Esophagus squamous epithelium (tissue), 5 donors: ENCODE data around the gene EMC8. TPM values are rescaled to one million over a fixed set of nuclear protein-coding genes. Genes with fewer than 3 reads are reported as not detected.

Experiments used
- DNase-seq: peaks from one replicate; lab custom pipeline; 2025; lab: John Stamatoyannopoulos, UW
- H3K27ac ChIP-seq, 4 donors: fragments of 200-600 bp; sonication (generic); one replicate each; pipeline ENCODE4 v1.5.1; 2016 to 2019; ENCODE audit warnings: mild to moderate bottlenecking in 1 of 4
- H3K27me3 ChIP-seq, 4 donors: fragments of 200-600 bp; sonication (generic); 1 replicate in 3 of 4; 2 replicates in 1 of 4; pipeline versions ENCODE4 v1.5.1 to v1.6.0; 2017 to 2021; ENCODE audit warnings: antibody characterized with exemption in 1 of 4
- H3K36me3 ChIP-seq, 3 donors: fragments of 200-600 bp; sonication (generic); one replicate each; pipeline ENCODE4 v1.5.1; 2016 to 2019
- H3K4me1 ChIP-seq, 3 donors: fragments of 200-600 bp; sonication (generic); one replicate each; pipeline ENCODE4 v1.5.1; 2017 to 2019
- H3K4me3 ChIP-seq, 4 donors: fragments of 200-600 bp; sonication (generic); 1 replicate in 3 of 4; 2 replicates in 1 of 4; pipeline ENCODE4 v1.5.1; 2016 to 2019; ENCODE audit warnings: mild to moderate bottlenecking in 2 of 4, moderate library complexity in 1 of 4
- H3K9me3 ChIP-seq, 3 donors: fragments of 200-600 bp; sonication (generic); one replicate each; pipeline ENCODE4 v1.5.1; 2016 to 2019
- CTCF ChIP-seq, 6 experiments: fragments of 450-650 bp in 4 of 6; fragments of 200-600 bp in 2 of 6; sonication (generic) in 2 of 6; IDR thresholded peaks; one replicate each; pipeline ENCODE4 v1.5.1; 2016 to 2019; ENCODE audit warnings: antibody characterized with exemption in 6 of 6, mild to moderate bottlenecking in 4 of 6, moderate library complexity in 4 of 6
- POLR2A ChIP-seq, 4 donors: fragments of 450-650 bp; IDR thresholded peaks; one replicate each; pipeline ENCODE4 v1.6.1; 2017; ENCODE audit warnings: antibody characterized with exemption in 4 of 4, mild to moderate bottlenecking in 4 of 4, moderate library complexity in 3 of 4
- WGBS, 2 donors: methylation state at CpG; one replicate each; pipeline ENCODE4 v1.1.5; 2018; 5-methylcytosine and 5-hydroxymethylcytosine counted together
- intact Hi-C: fragments of 100-400 bp; cut with DNase I; formaldehyde crosslinking; loops from one replicate; pipeline ENCODE4 v1.15.0; 2022
- total RNA-seq, 4 donors: library from RNA; depleted of rRNA; stranded (reverse); fragments of >200 nt; gene quantifications; one replicate each; pipeline ENCODE4 v1.1.0, GENCODE V29; 2016
- donor health status: DM: yes; HTN: yes; CAD: no.

Gene EMC8
- total RNA-seq, 4 donors from 2014 or later, result 18.7 to 32.4 (median 23.9) TPM

DNA sequence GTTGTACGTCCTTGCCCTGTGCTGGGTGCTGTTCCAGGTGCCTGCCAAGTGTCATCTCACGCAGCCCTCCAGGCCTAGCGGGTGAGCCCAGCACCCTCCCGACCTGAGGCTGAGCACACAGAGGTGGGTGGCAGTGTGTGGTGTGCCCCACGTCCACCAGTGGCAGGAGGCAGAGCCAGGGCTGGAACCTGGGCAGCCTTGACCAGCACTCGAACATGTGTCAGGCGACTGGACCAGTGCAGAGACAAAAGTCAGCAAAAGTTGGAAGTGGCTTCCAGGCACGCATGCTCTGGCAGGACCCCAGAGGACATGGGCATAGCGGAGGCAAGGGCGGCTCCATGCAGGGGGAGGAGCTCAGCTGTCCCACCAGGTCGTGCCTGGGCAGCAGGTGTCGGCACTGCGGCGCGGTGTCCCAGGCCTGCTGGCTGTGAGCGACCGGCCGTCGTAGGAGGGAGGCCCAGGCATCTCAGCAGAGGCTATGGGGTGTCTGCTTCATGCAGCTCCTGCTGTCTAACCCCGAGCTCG, 35.9 kb upstream of the EMC8 start:
- Histone ChIP-seq H3K36me3 (no peaks in the 10 kb centered on the region), H3K27ac (no peak overlapping the region), H3K4me1 (no peaks in the 10 kb centered on the region), H3K9me3 (no peaks in the 10 kb centered on the region), H3K4me3 (no peak overlapping the region), H3K27me3 (peaks cover 0 to 85% (median 0%) of the 10 kb centered on the region in 4 donors)
- no peak for TF ChIP-seq POLR2A (IDR thresholded peaks at IDR 0.05)
- TF ChIP-seq CTCF (IDR thresholded peaks at IDR 0.05), result no peak
- WGBS, 2 donors, result 66 to 100% methylated on average over 1 to 6 of the region's 21 CpGs
- no peak for DNase-seq
- intact Hi-C loops, result no loop called here

GRCh38 chr16:85834741-85835140, 35.4 kb upstream of the EMC8 start:
- intact Hi-C loops, result no loop called here
- TF ChIP-seq CTCF (IDR thresholded peaks at IDR 0.05) (no peak), POLR2A (IDR thresholded peaks at IDR 0.05) (no peak)
- no peaks in the 10 kb centered on the region for H3K9me3 ChIP-seq
- H3K27me3 ChIP-seq, result peaks cover 0 to 85% (median 0%) of the 10 kb centered on the region in 4 donors
- WGBS, 2 donors, result 80 to 88% methylated on average over 3 to 5 of the region's 5 CpGs
- no peak overlapping the region for H3K4me3 ChIP-seq
- H3K36me3 ChIP-seq, result no peaks in the 10 kb centered on the region
- no peaks in the 10 kb centered on the region for H3K4me1 ChIP-seq
- no peak for DNase-seq
- H3K27ac ChIP-seq, result no peak overlapping the region

DNA sequence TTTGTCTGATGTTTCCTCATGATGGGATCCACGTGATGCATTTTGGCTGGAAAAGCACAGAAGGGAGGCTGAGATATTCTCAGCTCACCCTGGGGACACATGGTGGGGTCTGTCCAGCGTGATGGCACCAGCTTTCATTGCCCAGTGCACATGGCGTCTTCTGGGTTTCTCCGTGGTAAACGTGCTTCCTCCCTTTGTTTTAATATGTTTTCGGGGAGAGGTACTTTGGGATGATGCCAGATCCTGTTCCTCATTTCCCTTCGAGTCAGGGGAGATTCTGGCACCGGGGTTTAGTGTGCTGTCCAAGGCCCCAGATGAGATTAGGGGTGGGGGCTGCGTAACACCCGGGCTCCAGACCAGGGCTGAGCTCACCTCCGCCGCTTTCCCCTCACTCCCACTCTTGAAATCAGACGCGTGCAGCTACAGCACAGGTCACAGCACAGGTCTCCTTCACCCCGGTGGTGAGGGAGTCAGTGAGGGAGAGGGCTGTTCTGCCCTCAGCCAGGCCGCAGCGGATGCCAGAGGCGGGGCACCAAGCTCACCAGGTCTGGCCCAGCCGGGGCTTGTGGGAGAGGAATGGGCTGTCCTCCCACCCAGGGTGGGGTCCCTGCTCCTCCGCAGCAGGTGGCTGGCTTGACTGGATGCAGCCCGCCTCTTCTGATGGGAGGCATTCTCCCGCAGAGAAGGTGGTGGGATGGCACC, 34.0 kb upstream of the EMC8 start:
- 67 to 75% methylated on average over 6 to 9 of the region's 22 CpGs for WGBS, 2 donors
- H3K4me3 ChIP-seq, result no peak overlapping the region
- H3K27me3 ChIP-seq, result peaks cover 0 to 80% (median 0%) of the 10 kb centered on the region in 4 donors
- H3K4me1 ChIP-seq, result no peaks in the 10 kb centered on the region
- H3K36me3 ChIP-seq, result no peaks in the 10 kb centered on the region
- no peaks in the 10 kb centered on the region for H3K9me3 ChIP-seq
- intact Hi-C loops, result no loop called here
- H3K27ac ChIP-seq, result peak overlapping the region in 1 of 4 donors; percentile 33
- DNase-seq, result no peak
- TF ChIP-seq CTCF (IDR thresholded peaks at IDR 0.05) (no peak), POLR2A (IDR thresholded peaks at IDR 0.05) (no peak)

DNA sequence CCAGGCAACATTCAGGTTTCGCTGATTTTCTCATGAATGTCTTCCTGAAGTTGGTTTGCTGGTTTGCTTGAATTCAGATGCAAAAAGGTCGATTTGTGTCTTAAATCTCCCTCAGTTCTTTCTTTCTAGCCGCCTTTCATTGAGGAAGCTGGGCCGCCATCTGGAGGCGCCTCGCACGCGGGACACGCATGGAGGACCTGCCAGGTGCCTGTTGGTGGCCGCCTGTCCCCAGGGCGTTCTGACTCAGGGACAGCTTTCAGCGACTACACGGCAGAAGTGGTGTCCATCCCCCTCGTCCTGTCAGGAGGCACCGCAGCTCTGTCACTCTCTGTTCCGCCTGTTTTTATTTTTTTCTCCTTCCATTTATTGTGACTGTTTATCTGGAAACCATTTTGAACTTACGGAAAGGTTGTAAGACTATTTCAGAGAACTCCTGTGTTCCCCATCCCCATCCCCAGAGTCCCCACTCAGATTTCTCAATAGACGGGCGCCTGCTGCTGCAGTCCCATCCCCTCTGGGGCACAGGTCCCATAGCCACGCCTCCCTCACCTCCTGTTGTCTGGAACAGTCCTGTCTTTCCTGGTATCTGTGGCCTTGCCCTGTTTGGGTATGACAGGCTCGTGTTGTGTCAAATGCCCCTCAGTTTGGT, 33.4 kb upstream of the EMC8 start:
- H3K27ac ChIP-seq, result peak overlapping the region in 1 of 4 donors; percentile 33
- TF ChIP-seq CTCF (IDR thresholded peaks at IDR 0.05) (no peak), POLR2A (IDR thresholded peaks at IDR 0.05) (no peak)
- H3K9me3 ChIP-seq, result no peaks in the 10 kb centered on the region
- DNase-seq, result no peak
- intact Hi-C loops, result no loop called here
- WGBS, 2 donors, result 69 to 70% methylated on average over 21 of the region's 21 CpGs
- no peaks in the 10 kb centered on the region for H3K4me1 ChIP-seq
- H3K36me3 ChIP-seq, result no peaks in the 10 kb centered on the region
- no peak overlapping the region for H3K4me3 ChIP-seq
- peaks cover 0 to 76% (median 0%) of the 10 kb centered on the region in 4 donors for H3K27me3 ChIP-seq

DNA sequence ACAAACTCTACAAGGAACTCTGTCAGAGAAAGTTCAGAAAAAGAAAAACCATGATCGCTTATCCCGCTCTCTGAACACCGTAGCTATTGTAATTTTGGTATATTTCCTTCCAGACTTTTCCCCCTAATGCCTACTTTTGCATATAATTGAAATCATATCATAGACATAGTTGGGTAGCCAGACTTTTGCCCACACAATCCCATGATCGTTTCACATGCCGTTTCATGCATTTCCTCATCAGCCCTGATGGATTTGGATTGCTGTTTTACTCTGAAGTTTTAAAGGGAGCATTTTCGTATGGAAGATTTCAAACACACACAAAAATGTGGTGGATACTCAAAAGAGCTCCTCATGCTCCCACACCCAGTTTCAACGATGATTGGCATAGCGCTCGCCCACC, 31.5 kb upstream of the EMC8 start:
- 68 to 75% methylated on average over 9 of the region's 9 CpGs for WGBS, 2 donors
- Histone ChIP-seq H3K36me3 (no peaks in the 10 kb centered on the region), H3K4me1 (no peaks in the 10 kb centered on the region), H3K4me3 (no peak overlapping the region), H3K9me3 (no peaks in the 10 kb centered on the region), H3K27me3 (peaks cover 0 to 68% (median 0%) of the 10 kb centered on the region in 4 donors), H3K27ac (no peak overlapping the region)
- TF ChIP-seq POLR2A (IDR thresholded peaks at IDR 0.05), result no peak
- no peak for TF ChIP-seq CTCF (IDR thresholded peaks at IDR 0.05)
- intact Hi-C loops, result no loop called here
- DNase-seq, result no peak
